ENCODE results near the gene PLA2G4B.

DNA sequence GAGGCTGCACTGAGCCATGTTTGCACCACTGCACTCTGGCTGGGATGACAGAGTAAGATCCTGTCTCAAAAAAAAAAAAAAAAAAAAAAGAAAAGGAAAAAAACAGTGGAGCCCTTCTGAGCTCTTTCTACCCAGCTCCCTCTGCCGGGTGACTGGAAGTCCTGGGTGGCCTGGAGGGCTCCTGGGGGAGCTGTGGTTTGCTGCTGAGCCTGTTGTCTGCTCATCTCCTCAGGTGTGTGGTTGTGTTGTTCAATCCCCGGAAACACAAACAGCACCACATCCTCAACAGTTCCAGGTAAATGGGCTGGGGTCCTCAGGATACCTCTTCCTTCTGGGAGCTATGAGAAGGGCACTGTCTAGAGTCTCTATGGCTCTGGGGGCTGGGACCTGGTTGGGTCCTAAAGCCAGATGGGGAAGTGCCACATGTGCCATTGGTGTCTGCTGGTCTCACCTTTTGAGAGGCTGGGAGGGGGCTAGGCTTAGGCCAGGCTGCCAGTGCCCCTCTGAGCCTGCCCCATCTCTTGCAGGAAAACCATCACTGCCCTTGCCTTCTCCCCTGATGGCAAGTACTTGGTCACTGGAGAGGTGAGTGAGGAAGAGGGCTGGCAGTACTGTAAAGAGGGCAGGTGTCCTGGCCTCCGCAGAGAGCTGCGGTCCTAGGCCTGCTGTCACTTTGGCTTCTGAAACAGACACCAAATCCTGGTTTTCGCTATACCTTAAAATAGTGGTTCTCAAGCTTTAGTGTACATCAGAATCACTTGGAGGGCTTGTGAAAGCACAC is 27.8 kb upstream of the PLA2G4B start:
- TF ChIP-seq, protein P1, sequence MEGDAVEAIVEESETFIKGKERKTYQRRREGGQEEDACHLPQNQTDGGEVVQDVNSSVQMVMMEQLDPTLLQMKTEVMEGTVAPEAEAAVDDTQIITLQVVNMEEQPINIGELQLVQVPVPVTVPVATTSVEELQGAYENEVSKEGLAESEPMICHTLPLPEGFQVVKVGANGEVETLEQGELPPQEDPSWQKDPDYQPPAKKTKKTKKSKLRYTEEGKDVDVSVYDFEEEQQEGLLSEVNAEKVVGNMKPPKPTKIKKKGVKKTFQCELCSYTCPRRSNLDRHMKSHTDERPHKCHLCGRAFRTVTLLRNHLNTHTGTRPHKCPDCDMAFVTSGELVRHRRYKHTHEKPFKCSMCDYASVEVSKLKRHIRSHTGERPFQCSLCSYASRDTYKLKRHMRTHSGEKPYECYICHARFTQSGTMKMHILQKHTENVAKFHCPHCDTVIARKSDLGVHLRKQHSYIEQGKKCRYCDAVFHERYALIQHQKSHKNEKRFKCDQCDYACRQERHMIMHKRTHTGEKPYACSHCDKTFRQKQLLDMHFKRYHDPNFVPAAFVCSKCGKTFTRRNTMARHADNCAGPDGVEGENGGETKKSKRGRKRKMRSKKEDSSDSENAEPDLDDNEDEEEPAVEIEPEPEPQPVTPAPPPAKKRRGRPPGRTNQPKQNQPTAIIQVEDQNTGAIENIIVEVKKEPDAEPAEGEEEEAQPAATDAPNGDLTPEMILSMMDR (IDR thresholded peaks at IDR 0.05), result no peak
- no peak for TF ChIP-seq POLR2A (IDR thresholded peaks at IDR 0.05)

Measured in testis (tissue), 2 donors.